ENCODE data around the gene TSPAN14.

- TF ChIP-seq POLR2A (IDR thresholded peaks at IDR 0.05) = no peak
- TF ChIP-seq CTCF (IDR thresholded peaks at IDR 0.05) = no peak
Measured at GRCh38 chr10:80545258-80545881, 91.3 kb downstream of the TSPAN14 start.

Measured in lower leg skin (tissue), 3 donors.